T-helper 2 cell treated with Interferon-gamma antibody and Interleukin-4, amounts not matched to agents 100 ng/mL and 5 ng/mL, for 36 hours (primary cell): ENCODE measurements around the gene CDKN1C. TPM values are rescaled to one million over a fixed set of nuclear protein-coding genes. Genes with fewer than 3 reads are reported as not detected.

ENCODE experiments used
- intact Hi-C: fragments of 100-400 bp; cut with micrococcal nuclease; formaldehyde crosslinking; loops from one replicate; pipeline ENCODE4 v1.15.1; 2023
- total RNA-seq: library from RNA; stranded (reverse); gene quantifications from 2 replicates; pipeline ENCODE4 v1.2.3, GENCODE V29; 2022

The CDKN1C gene
- total RNA-seq, 1 donor from 2014 or later = 0.39 TPM

DNA sequence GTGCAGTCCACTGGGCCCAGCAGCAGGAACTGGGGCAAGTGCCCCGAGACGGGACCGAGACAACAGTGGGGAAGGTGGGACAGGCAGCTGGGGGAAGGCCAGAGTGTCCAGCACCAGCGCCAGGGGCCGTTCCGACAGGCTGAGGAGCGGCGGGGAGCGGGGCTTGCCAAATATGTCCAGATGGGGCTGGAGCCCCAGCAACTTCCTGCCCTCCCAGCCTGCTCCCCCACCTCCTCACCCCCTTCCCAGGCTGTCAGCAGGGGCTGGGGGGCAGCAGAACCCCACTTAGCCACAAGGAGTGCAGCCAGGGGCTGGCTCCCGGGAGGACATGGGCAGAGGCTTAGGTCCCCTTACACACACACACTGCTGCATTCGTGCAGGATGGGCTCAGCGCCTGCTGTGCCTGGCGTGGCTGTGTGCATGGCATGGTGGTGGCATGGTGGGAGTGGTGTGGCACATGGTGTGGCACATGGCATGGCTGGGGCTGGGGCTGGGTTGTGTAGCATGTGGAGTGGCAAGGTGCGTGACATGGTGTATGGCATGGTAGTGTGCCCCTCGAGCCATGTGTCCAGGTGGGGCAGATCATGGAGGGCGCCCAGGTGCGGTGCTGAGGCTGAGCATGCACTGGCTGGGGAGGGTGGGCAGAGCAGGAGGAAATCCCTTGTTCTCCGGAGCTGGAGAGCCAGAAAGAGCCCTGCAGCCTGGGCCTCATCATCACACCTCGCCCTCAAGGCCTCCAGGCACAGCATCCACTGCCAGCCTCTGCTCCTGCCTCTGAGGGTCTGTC lies 51.7 kb downstream of the CDKN1C start:
- intact Hi-C loops = no loop called here

Other genes with a start within 250 kb of the CDKN1C start
- gene KCNQ1OT1, start 185.8 kb downstream of the CDKN1C start, total RNA-seq = 0.48 TPM in 2 replicates
- 4.1 and 6.3 TPM in 2 replicates for gene PHLDA2, start 43.6 kb upstream of the CDKN1C start, total RNA-seq
- gene NAP1L4, start 106.6 kb upstream of the CDKN1C start, total RNA-seq = 311 and 314 TPM in 2 replicates
- 56.6 and 57.9 TPM in 2 replicates for gene CARS1, start 171.6 kb upstream of the CDKN1C start, total RNA-seq